Forelimb muscle (tissue), 1 donor: ENCODE data around the gene MAPK9. TPM values are rescaled to one million over a fixed set of nuclear protein-coding genes. Genes with fewer than 3 reads are reported as not detected.
"Not testable (repeated sequence)": the region's sequence is repeated elsewhere in the genome, so short reads cannot be mapped to it uniquely, and the experiment has no call there.

Experiments
- DNase-seq: peaks from one replicate; pipeline ENCODE4 v3.0.0-alpha.2; 2013; ENCODE audit warnings: low read depth
- polyA plus RNA-seq: library from polyadenylated mRNA; unstranded; fragments of 120-200 nt; gene quantifications from one replicate; pipeline ENCODE4 v1.2.1, GENCODE V29; 2013; ENCODE audit not compliant: insufficient read length

MAPK9 gene
- polyA plus RNA-seq, 1 donor: 31.0 TPM

DNA sequence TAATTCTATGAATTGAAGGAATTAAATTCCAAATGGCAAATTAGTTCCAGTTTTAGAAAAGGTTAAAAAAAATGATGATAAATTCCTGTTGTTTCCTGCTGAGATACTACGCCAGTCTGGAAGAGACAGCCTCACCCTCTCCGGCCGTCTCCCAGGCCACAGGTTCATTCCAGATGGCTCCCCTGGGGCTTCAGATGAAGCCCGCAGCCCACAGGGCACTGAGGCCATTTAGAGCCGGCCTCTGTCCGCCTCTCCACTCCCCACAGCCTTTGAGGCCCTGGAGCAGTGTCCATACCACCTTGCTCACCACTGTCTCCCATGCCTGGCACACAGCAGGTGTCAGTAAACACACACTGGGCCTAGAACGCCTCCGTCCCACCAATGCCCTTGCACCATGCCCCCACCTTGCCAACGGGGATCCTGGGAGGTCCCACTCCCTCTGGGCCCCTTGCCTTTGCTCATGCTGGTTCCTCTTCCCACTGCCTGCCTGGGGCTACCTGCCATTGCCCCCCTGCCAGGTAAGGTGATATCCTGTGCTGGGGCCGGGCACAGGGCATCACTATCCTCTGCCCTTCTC lies 35.2 kb upstream of the MAPK9 start:
- no peak for DNase-seq

DNA sequence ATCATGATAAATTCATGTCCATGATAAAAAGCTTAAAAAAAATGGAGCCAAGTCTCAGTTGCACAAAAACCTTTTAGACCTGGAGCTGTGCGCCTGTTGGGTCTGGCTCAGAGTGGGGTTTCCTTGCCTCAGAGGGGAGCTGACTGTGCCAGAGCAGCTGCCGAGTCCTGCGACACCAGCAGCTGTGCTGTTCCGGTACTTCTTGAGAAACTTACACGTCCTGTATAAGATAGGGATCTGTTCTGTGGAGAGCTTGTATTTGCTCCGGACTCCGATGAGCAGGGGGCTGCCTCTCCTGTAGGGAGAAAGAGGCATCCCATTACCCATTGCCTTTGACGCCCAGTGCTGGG lies 32.7 kb upstream of the MAPK9 start:
- DNase-seq: no peak

GRCh38 chr5:180323941-180324600 lies 32.2 kb upstream of the MAPK9 start:
- DNase-seq: no peak

DNA sequence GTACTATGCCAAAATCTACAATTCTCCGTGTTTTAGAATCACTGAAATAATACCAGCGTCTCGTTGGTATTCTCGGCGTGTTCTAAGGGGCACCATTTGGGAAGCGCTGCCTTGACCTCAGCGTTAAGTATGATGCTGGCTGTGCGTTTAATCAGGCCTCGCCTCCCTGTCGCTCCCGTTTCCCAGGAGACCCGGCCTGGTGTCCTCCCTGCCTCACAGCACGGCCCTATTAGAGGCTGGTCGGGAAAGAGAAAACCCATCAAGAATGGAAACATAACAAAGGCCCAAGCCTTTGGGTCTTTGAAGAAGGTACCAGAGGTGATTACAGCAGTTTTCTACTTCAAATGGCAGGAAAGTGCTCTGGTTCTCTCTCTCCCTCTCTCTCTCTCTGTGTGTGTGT lies 31.3 kb upstream of the MAPK9 start:
- no peak for DNase-seq

DNA sequence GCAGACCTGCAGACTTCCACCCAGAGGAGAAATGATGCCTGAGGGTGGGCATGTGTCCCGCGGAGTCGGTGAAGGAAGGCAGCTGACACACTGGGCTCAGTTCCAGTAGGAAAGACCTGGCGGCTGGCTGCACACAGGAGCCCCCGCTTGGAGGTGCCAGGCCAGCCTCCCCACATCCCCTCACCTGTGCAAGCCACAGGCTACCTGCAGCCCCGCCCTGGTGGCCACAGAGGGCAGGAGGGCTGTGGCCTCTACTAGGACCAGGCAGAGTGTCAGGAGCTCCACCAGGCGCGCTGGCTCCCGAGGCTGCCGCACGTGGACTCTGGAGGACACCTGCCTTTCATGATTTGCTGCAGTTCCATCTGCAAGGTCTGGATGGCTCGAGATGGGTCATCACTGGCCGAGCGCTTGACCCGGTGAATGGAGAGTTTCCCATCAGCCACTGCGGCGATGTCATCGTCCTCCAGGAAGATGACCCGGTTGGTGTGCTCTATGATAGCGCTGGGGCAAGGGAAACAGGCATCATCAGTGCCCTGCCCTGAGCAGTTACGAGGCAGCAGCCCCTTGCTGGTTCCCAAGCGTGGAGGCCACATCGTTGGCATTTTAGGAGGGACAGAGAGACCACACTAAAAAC lies 26.7 kb upstream of the MAPK9 start:
- DNase-seq: no peak

DNA sequence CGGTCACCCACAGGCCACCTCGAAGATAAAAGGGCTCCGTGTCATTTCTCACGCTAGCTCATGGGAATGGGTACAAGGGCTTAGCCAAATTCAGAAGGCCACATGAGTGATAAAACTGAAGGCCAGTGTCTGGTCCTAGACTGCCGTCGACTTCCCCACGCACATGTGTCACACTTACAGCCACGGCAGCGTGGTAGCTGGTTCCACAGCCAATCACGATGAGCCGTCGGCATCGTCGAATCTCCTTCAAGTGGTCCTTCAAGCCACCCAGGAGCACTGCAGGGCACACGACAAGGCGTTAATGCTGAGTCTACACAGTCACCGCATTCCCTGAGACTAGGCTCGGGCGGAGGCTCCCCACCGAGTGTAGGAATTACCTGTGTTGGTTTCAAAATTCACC lies 24.7 kb upstream of the MAPK9 start:
- DNase-seq: no peak

DNA sequence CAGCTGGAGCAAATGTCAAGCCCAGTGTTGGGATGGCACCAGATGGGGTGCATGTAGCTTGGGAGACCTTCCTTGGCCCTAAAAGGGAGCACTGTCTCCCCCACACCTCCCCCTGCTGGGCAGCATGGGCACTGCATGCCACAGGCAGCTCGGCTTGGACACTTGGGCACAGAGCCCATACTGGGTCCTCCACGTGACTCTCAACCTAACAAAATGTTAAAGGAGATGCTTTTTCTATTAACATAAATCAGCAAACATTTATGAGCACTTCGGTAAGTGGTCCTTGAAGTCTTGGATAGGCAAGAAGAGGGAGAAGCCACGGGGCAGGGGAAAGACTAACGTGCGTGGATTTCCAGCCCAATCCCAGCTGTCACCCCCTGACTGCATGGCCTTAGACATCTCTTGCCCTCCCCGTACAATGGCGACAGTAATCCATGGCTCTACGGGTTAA lies 23.9 kb upstream of the MAPK9 start:
- DNase-seq: no peak

DNA sequence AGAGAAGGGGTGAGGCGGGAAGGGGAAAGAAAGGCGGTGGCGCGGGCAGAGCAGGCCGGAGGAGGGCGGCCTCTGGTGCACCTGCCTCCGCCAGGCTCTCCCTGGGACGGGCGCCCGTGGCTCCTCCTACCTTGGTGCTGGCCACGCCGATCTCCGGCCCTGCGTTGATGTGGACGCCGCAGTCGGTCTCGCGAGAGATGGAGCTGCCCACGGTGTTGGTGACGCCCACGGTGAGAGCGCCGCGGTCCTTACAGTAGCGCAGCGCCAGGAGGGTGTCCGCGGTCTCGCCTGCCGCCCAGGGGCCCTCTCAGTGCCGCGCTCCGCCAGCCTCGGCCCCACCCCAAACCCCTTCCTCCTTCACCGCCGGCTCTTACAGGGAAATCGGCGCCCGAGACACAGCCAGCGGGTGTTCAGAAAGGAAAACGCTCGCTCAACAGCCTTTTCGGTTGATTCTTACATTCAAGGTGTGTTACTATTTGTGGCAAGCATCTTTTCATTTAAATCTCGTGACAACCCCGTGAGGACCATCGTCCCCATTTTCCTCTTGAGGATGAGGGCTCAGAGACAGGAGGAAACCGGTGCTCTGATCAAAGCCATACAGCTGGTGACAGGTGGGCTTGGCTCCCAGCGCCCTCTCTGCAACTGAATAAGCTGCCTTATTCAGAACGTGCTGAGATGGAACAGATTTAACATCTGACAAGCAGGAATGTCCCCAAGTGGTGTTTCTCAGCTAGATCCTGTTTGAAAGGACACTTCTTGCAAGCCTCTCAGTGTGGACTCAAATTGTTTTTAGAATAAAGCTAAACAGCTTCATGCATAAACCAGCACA lies 22.0 kb upstream of the MAPK9 start:
- no peak for DNase-seq

DNA sequence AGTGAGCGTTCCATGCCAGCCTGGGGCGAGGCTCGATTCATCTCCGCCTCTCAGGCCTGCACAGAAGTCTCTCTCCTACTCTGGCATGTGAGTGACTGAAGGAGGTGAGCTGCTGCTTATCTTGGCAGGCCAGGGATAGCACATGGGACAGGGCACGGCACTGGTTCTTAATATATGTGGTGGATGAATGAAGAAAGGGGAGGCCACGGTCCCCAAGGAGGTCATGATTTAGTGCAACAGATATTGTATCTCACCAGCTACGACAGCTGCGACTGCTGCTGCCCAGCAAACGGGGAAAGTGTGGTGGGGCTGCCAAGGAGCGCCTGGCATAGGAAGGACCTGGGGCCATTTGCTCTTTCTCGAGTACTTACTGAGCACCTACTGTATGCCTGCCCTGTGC lies 19.3 kb upstream of the MAPK9 start:
- DNase-seq: no peak

- no peak for DNase-seq
These were observed 14.9 kb upstream of the MAPK9 start for GRCh38 chr5:180306796-180307195.

GRCh38 chr5:180305481-180305880 lies 13.6 kb upstream of the MAPK9 start:
- DNase-seq: no peak

DNA sequence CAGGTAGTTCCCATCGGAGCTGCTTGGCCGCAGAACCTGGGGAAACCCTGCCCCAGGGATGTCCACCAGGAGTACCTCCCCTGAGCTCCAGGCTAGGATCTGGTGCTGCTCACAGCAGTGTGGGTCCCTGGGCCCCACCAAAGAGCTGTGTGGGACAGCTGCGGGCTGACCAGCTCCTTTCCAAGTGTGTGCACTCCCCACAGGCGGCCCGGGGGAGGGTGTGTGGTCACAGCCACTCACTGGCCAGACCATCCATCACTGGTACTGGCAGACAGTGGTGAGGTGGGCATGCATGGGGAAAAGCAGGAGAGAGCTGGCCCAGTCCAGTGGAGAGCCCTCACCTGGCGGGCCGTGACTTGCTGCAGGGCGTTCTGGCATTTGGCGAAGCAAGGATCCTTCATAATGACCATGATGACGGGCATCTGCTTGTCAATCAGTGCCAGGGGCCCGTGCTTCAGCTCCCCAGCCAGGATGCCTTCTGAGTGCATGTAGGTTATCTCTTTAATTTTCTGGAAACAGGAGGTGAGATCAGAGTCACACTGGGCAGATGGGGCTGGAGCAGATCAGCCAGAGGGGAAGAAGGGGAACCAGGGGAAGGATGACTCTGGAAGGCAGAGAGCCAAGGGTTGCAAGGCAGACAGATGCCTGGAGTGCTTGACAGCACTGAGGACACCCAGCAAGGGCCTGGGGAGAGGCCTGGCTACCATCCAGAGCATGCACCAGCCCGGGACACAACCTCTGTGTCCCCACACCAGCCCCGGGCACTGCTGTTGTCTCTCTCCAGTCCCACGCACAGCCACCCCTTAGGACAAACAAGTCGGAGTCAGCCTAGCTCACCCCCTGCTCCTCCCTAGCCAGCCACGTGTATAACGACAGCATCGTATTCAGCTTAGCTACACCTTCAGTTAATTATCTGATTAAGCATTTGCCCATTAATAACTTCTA lies 12.8 kb upstream of the MAPK9 start:
- DNase-seq: no peak

DNA sequence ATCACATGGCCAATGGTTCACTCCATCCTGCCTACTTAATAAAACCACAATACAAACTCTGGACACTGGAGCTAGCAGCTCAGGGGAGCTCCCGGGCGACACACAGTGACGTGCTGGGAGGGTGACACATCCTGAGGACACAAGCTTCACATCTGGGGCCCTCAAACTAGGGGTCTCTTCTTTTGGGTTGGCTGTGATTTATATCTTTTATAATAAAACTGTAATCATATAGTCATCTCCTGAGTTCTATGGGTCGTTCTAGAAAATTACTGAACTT lies 12.1 kb upstream of the MAPK9 start:
- no peak for DNase-seq

GRCh38 chr5:180303226-180304015 lies 11.5 kb upstream of the MAPK9 start:
- DNase-seq: no peak

- DNase-seq: no peak
These were observed 10.4 kb upstream of the MAPK9 start for GRCh38 chr5:180302256-180302655.

DNA sequence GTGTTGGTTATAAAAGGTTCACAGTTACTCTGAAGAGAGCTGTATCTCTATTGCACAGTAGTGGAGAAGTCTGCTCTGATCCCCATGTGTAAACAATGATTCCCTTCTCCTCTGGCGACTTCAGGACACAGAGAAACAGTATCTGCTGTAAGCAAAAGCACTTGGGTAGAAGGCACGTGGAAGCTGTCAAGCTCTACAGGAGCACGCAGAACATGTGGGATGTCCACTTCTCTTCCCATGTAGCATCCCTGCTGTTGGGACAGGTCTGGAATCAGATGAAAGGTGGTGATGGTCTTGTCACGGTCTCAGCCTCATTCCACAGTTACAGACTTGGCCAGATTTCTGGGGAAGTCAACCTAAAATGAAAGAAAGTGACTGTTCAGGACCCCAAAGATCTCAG lies 9.4 kb upstream of the MAPK9 start:
- DNase-seq: no peak

DNA sequence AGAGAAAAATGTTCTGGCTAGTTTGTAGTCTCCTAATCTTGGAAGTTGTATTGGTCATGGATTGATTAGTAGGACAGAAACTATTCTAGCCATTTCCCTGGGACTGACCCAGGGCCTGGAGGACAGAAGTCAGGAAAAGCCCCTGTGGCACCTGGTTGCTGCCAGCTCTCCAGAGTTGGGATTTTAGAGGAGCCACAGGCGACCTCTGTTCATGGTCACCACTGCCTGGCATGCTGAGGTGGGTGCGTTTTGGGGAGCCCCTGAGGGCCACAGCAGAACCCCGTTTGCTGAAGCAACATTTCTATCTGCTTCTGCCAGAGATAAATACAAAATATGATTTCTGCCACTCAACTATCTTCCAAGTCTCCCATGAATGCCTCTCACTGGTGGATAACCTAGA lies 7.6 kb upstream of the MAPK9 start:
- no peak for DNase-seq

DNA sequence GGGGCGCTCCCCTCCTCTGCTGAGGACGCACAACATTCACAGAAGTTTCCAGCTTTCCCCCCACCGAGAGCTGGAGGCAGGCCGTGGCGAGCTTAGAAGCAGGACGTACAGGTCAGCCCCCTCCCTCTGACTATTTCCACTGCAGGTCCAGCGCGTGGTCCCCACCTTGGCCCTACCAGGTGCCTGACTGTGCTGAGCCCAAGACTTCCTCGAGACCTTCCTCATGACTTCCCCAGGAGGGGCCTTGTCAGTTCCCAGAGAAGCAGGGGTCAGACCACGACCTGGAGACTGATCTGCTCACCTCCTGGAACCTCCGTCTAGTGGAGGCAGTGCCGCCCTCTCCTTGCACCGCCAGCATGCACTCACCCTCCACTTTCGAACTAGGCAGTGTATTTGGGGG lies 7.1 kb upstream of the MAPK9 start:
- not testable (repeated sequence) for DNase-seq

- DNase-seq: no peak
These were observed 5.9 kb upstream of the MAPK9 start for GRCh38 chr5:180297587-180298282.

DNA sequence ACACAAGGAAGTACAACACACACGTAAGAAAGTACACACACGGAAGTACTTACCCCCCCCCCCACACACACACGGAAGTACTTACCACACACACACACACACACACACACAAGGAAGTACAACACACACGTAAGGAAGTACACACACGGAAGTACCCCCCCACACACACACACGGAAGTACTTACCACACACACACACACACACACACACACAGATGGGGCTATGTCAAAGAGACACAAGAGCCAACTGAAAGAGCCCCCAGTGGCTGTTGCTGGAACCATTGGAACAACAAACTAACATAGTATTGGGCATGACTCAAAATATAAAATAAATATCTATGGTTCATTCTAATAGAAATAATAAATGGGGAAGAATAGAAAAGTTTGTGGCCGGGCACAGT lies 4.9 kb upstream of the MAPK9 start:
- no peak for DNase-seq
